Fibroblast of skin of left biceps (primary cell): ENCODE results near the gene OLFM1.
"Not testable (repeated sequence)": the region's sequence is repeated elsewhere in the genome, so short reads cannot be mapped to it uniquely, and the experiment has no call there.

Experiments
- DNase-seq, 2 experiments: peaks; one replicate each; pipeline ENCODE4 v3.0.0-alpha.2; 2013; ENCODE audit warnings: low read depth in 2 of 2

Gene OLFM1

DNA sequence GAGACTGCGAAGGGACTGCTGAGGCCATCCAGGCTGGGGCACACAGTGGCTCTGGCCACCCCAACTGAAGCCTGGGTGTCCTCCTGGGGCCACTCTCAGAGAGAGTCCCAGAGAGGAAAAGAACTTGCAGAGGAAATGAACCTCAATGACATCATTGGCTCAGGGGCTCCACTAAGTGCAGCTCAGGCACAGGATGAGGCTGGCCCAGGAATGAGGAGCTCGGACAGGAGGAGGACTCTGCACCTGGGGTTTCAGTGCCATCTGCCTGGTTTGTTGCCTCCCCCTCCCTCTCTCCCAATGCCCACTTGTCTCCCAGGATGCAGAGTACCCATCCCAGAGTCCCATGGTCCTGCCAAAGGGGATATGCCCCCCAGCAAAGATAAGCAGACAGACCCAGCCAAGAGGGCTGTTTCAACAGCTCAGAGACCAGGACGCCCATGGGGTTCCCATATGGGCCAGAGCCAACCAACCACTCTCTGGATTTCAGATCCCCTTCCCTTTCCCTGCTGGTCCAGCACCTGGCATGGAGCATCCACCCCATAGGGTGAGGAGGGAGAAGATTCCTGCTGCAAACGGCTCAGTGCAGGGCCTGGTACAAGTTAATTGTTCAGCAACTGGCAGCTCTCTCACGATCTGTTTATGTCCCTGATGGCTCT, 26.9 kb upstream of the OLFM1 start:
- no peak for DNase-seq

DNA sequence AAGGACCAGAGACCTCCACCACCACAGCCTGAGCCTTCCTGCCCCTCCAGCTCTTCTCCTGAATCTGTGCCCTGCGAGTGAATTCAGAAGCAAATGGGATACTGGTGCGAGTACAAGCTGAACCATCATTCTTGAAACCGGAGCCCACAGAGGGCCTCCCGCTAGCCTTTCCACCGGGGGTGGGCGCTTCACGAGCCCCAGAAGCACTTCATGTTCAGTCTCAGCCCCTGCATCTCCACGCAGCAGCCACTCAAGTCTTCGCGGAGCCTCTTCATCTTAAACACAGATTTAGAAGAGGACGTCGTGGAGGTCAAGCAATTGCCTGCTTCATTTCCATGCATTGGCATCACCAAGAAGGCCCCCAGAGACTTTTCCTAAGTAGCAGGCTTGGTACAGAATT, 26.0 kb upstream of the OLFM1 start:
- no peak for DNase-seq

DNA sequence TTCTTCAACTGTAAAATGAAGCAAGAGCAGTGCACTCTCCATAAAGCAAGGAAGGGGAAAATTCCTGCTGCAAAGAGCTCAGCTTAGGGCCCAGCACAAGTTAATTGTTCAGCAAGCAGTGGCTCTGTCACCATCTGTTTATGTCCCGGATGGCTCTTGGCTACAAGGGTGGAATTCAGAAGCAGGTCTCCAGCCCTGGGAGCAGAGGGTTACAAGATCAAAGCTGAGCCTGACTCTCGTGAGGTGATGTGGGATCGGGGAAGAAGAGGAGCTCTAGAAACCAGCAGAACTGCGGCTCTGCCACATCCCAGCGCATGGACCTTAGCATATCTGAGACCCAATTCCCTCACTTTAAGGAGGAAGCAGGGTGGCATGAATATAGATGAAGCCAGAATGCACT, 25.2 kb upstream of the OLFM1 start:
- no peak for DNase-seq

DNA sequence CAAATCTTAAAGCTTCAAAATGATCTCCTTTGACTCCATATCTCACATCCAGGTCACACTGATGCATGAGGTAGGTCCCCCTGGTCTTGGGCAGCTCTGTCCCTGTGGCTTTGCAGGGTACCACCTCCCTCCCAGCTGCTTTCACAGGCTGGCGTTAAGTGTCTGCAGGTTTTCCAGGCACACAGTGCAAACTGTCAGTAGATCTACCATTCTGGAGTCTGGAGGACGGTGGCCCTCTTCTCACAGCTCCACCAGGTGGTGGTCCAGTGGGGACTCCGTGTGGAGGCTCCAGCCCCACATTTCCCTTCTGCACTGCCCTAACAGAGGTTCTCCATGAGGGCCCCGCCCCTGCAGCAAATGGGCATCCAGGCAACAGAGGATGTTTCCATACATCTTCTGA, 24.0 kb upstream of the OLFM1 start:
- DNase-seq = not testable (repeated sequence)

GRCh38 chr9:135063888-135064287, 23.6 kb upstream of the OLFM1 start:
- not testable (repeated sequence) for DNase-seq

DNA sequence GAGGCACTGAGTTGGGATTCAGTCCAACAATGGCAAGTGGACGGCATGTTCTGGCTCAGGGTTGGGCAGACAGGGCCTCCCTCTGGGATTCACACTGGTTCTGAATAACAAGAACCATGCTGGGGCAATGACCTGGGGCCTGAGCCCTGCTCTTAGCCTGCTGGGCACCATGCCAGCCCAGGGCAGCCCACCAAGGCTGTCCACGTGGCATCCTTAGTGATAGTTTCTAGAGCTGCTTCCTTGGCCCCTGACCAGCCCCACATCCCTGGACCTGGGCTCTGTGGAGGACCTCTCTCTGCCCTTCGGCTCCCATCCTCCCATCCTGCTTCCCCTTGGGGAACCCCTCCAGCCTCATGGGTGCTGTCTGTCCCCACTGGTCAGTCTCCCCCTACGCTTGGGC, 22.3 kb upstream of the OLFM1 start:
- no peak for DNase-seq

GRCh38 chr9:135065804-135066203, 21.7 kb upstream of the OLFM1 start:
- DNase-seq = no peak

- DNase-seq = no peak
Measured at GRCh38 chr9:135066291-135066690, 21.2 kb upstream of the OLFM1 start.

- no peak for DNase-seq
Measured at GRCh38 chr9:135067096-135067710, 20.3 kb upstream of the OLFM1 start.

GRCh38 chr9:135068776-135069415, 18.6 kb upstream of the OLFM1 start:
- no peak for DNase-seq

DNA sequence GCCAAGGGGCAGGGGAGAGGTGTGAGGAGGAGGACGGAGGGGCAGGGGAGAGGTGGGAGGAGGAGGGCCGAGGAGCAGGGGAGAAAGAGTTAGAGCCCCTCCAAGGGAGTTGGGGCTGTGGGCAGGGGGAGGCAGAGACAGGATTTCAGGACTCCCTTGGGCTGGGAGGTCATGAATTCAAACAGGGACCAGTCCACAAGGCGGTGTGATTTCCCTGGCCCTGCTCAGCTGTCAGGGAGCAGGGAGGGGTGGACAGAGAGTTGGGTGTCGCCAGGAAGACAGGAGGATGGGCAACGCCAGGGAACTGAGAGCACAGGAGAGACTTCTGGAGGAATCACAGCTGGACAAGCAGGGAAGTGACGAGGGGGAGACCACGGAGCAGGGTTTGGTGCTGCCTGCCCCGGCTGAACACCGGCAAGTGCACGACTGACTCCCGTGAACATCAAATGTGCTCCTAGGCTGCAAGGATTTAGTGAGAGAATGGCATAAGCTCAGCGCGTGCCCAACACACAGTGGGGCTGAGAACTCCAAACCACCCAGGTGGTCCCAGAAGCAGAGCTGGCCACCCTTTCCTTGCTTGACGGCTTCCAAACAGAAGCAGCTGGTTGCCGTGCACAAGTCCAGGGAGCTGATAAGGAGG, 17.8 kb upstream of the OLFM1 start:
- DNase-seq = no peak

- DNase-seq = no peak
Measured at GRCh38 chr9:135070198-135070951, 17.1 kb upstream of the OLFM1 start.

DNA sequence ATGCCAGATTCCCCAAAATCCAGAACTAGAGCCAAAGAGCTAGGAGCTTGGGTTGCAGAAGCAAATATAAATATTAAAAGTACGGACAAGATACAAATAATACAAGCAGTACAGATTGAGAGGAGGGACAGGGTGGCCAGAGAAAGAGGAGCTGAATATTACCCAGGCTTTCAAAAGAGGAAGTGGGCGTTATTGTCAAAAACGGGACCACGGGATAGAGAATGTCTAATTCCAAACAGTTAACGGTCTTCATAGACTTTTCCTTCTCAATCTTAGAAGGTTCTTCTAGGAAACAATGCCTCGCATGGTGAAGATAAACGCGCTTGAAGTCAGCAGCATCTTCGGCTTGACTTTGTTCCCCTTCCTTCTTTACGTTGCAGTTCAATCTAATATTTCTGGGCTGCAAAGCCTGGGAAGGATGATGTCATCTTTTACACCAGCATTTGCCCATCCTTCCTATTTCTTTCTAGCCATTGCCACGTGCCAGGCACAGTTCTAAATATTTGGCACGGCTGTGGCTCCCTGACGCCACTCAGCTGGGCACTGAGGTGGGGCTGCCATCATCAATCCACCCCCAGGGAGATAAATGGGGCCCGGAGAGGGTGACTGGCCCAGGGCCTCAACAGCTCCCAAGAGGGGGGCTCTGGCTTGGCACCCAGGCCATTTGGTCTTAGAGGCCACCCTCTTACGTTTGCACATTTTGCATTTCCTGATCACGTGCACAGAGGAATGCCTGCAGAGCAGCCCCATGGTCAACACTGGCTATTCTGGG, 16.3 kb upstream of the OLFM1 start:
- DNase-seq = no peak

GRCh38 chr9:135073081-135073740, 14.3 kb upstream of the OLFM1 start:
- DNase-seq = no peak

GRCh38 chr9:135073741-135074305, 13.6 kb upstream of the OLFM1 start:
- no peak for DNase-seq

GRCh38 chr9:135074354-135075233, 12.9 kb upstream of the OLFM1 start:
- no peak for DNase-seq

DNA sequence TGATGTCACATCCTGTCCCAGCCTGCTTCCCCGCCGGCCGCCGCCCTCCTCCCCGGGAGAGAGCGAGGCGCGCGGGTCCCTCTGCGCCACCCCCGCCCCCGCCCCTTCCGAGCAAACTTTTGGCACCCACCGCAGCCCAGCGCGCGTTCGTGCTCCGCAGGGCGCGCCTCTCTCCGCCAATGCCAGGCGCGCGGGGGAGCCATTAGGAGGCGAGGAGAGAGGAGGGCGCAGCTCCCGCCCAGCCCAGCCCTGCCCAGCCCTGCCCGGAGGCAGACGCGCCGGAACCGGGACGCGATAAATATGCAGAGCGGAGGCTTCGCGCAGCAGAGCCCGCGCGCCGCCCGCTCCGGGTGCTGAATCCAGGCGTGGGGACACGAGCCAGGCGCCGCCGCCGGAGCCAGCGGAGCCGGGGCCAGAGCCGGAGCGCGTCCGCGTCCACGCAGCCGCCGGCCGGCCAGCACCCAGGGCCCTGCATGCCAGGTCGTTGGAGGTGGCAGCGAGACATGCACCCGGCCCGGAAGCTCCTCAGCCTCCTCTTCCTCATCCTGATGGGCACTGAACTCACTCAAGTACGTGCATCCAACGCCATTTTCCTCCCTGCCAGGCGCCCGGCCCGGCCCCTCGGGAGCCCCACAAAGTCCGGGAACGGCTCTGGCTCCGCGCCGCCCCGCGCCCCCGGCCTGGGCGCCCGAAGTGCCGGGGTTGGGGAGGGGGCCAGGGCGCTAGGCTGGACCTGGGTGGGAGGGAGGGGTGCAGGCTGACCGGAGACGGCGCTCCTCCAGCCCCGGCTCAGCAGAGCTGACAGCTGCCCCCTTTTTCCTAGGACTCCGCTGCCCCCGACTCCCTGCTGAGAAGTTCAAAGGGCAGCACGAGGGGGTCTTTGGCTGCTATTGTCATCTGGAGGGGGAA, 12.0 kb upstream of the OLFM1 start:
- DNase-seq = no peak

GRCh38 chr9:135076143-135076875, 11.2 kb upstream of the OLFM1 start:
- DNase-seq = no peak
